Cardiac muscle cell (in vitro differentiated cells and primary cell): Measurements from ENCODE around the gene CHID1. TPM values are rescaled to one million over a fixed set of nuclear protein-coding genes. Genes with fewer than 3 reads are reported as not detected.

Experiments
- DNase-seq, 2 donors: peaks; one replicate each; pipeline versions ENCODE4 v3.0.0 to v3.0.0-alpha.2; 2010 to 2017; ENCODE audit warnings: low read depth in 1 of 2, low spot score in 1 of 2
- H3K27ac ChIP-seq: fragments of 200-600 bp; sonication (generic); 2 replicates; pipeline ENCODE4 v1.5.1; 2016
- H3K27me3 ChIP-seq: fragments of 200-600 bp; sonication (generic); 2 replicates; pipeline ENCODE4 v1.6.0; 2016; ENCODE audit warnings: control low read depth
- H3K36me3 ChIP-seq: fragments of 200-600 bp; sonication (generic); 2 replicates; pipeline ENCODE4 v1.5.1; 2016; ENCODE audit warnings: control low read depth
- H3K4me1 ChIP-seq: fragments of 200-600 bp; sonication (generic); 2 replicates; pipeline ENCODE4 v1.8.1; 2017; ENCODE audit warnings: low read depth, mild to moderate bottlenecking, mixed run types
- H3K4me3 ChIP-seq: fragments of 200-600 bp; sonication (generic); 2 replicates; pipeline ENCODE4 v1.5.1; 2016; ENCODE audit warnings: mild to moderate bottlenecking
- H3K9me3 ChIP-seq: fragments of 200-600 bp; sonication (generic); 2 replicates; pipeline ENCODE4 v1.5.1; 2017; ENCODE audit warnings: low read depth, mild to moderate bottlenecking, control low read depth
- CTCF ChIP-seq: IDR thresholded peaks from 2 replicates; pipeline ENCODE4 v1.5.1; 2012; ENCODE audit warnings: low read depth, mild to moderate bottlenecking, low read length
- polyA plus RNA-seq: library from polyadenylated mRNA; unstranded; fragments of >200 nt; fragmentation: Nextera tagmentation; extraction: Ambion mirVana; gene quantifications from 2 replicates; pipeline ENCODE4 v1.2.1, GENCODE V29; 2016
- total RNA-seq: library from RNA; depleted of rRNA; stranded (reverse); fragments of >200 nt; gene quantifications from 2 replicates; pipeline ENCODE4 v1.2.3, GENCODE V29; 2016

CHID1 gene
- total and polyA plus RNA-seq, 2 experiments from 2014 or later, result 67.7 to 145 TPM

- Histone ChIP-seq H3K27ac (no peak overlapping the region), H3K4me1 (peaks cover 2% of the 10 kb centered on the region), H3K27me3 (no peaks in the 10 kb centered on the region), H3K9me3 (no peaks in the 10 kb centered on the region), H3K36me3 (peaks cover 3% of the 10 kb centered on the region), H3K4me3 (no peak overlapping the region)
- no peak for DNase-seq
- TF ChIP-seq CTCF, result no peak
Measured at GRCh38 chr11:864898-865297, 45.7 kb downstream of the CHID1 start.

- DNase-seq, result no peak
- no peak for TF ChIP-seq CTCF
Measured at GRCh38 chr11:863910-864827, 46.4 kb downstream of the CHID1 start.

GRCh38 chr11:863023-863909 lies 47.3 kb downstream of the CHID1 start:
- H3K27me3 ChIP-seq, result no peaks in the 10 kb centered on the region
- peaks cover 6% of the 10 kb centered on the region for H3K4me1 ChIP-seq
- DNase-seq, result no peak
- peak overlapping the region; percentile 39 for H3K27ac ChIP-seq
- no peak overlapping the region for H3K4me3 ChIP-seq
- H3K9me3 ChIP-seq, result no peaks in the 10 kb centered on the region
- H3K36me3 ChIP-seq, result peaks cover 3% of the 10 kb centered on the region
- TF ChIP-seq CTCF, result no peak

More at GRCh38 chr11:863910-864827, 46.4 kb downstream of the CHID1 start:
- Histone ChIP-seq H3K36me3 (peaks cover 3% of the 10 kb centered on the region), H3K27ac (no peak overlapping the region), H3K4me3 (no peak overlapping the region), H3K9me3 (no peaks in the 10 kb centered on the region), H3K27me3 (no peaks in the 10 kb centered on the region), H3K4me1 (peaks cover 6% of the 10 kb centered on the region)

- Histone ChIP-seq H3K27ac (peak overlapping the region; percentile 39), H3K4me3 (no peak overlapping the region), H3K4me1 (peaks cover 6% of the 10 kb centered on the region), H3K36me3 (peaks cover 3% of the 10 kb centered on the region), H3K27me3 (no peaks in the 10 kb centered on the region), H3K9me3 (no peaks in the 10 kb centered on the region)
- TF ChIP-seq CTCF, result no peak
- no peak for DNase-seq
Measured at GRCh38 chr11:862696-863022, 48.0 kb downstream of the CHID1 start.

- no peak for TF ChIP-seq CTCF
Measured at GRCh38 chr11:862081-862661, 48.4 kb downstream of the CHID1 start.

More at GRCh38 chr11:862081-862661, 48.4 kb downstream of the CHID1 start:
- Histone ChIP-seq H3K4me3 (no peak overlapping the region), H3K27me3 (no peaks in the 10 kb centered on the region), H3K9me3 (no peaks in the 10 kb centered on the region), H3K36me3 (peaks cover 3% of the 10 kb centered on the region), H3K27ac (no peak overlapping the region), H3K4me1 (peaks cover 6% of the 10 kb centered on the region)
- no peak for DNase-seq
